Dendritic cell treated with granulocyte-macrophage colony-stimulating factor and Interleukin-4, amounts not matched to agents 40 ng/mL and 50 ng/mL, for 4 days (primary cell): ENCODE results near the gene RELN.

Source experiments
- H3K27ac Mint-ChIP-seq: one replicate; pipeline ENCODE4 v1.8.0; 2022; ENCODE audit warnings: mild to moderate bottlenecking, mixed read lengths
- H3K27me3 Mint-ChIP-seq: one replicate; pipeline ENCODE4 v1.8.0; 2022; ENCODE audit warnings: mild to moderate bottlenecking, mixed read lengths
- H3K36me3 Mint-ChIP-seq: one replicate; pipeline ENCODE4 v1.8.0; 2022; ENCODE audit warnings: low read depth, mixed read lengths
- H3K4me1 Mint-ChIP-seq: one replicate; pipeline ENCODE4 v1.8.0; 2022; ENCODE audit warnings: low read depth, mixed read lengths
- H3K4me3 Mint-ChIP-seq: one replicate; pipeline ENCODE4 v1.8.0; 2022; ENCODE audit warnings: mild to moderate bottlenecking, moderate library complexity, mixed read lengths
- H3K9me3 Mint-ChIP-seq: one replicate; pipeline ENCODE4 v1.8.0; 2022; ENCODE audit warnings: mixed read lengths
- intact Hi-C: fragments of 100-400 bp; cut with micrococcal nuclease; formaldehyde crosslinking; loops from one replicate; pipeline ENCODE4 v1.15.0; 2022

The RELN gene

GRCh38 chr7:103679151-103680132 lies 310.0 kb downstream of the RELN start:
- Mint-ChIP-seq H3K4me3 (no peak overlapping the region), H3K36me3 (no peaks in the 10 kb centered on the region), H3K27me3 (no peaks in the 10 kb centered on the region), H3K27ac (no peak overlapping the region), H3K9me3 (no peaks in the 10 kb centered on the region), H3K4me1 (no peaks in the 10 kb centered on the region)
- intact Hi-C loops, result no loop called here

DNA sequence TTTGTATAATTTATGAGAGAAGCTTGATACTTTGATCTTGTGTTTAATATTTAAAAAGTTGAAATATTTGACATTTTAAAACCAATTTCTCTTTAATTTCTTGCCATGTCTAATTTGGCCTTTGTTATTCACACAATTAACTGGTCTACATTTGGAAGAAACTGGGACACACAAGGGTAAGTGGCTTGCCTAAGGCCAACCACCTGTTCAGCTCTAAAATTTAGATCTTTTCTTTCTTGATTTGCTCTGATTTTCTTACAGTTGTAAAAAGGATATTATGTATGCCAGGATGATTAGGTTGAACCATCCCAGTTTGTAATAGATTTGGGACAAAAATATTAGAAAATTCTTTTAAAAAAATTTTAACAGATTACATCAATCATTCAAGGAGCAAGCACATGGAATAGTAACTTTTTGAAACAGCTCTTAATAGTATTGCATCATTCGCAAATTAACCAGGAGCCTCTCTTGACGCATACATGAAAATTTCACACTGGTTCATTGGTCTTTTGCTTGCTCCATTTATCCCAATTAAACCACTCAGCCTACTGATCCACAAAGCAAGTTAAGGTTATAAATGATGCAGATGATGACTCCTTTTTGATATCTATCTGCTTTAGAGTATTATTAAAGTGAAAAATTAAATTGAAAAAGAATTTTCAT lies 321.0 kb downstream of the RELN start:
- Mint-ChIP-seq H3K27ac (no peak overlapping the region), H3K36me3 (no peaks in the 10 kb centered on the region), H3K4me1 (no peaks in the 10 kb centered on the region), H3K9me3 (no peaks in the 10 kb centered on the region), H3K27me3 (no peaks in the 10 kb centered on the region), H3K4me3 (no peak overlapping the region)
- intact Hi-C loops, result no loop called here

- H3K27ac Mint-ChIP-seq, result no peak overlapping the region
- H3K9me3 Mint-ChIP-seq, result no peaks in the 10 kb centered on the region
- H3K4me3 Mint-ChIP-seq, result no peak overlapping the region
- no peaks in the 10 kb centered on the region for H3K4me1 Mint-ChIP-seq
- H3K36me3 Mint-ChIP-seq, result no peaks in the 10 kb centered on the region
- intact Hi-C loops, result no loop called here
- H3K27me3 Mint-ChIP-seq, result no peaks in the 10 kb centered on the region
Observed at GRCh38 chr7:103666326-103666725, 323.1 kb downstream of the RELN start.

GRCh38 chr7:103664577-103664976 lies 324.9 kb downstream of the RELN start:
- intact Hi-C loops, result no loop called here
- H3K4me3 Mint-ChIP-seq, result no peak overlapping the region
- no peaks in the 10 kb centered on the region for H3K36me3 Mint-ChIP-seq
- no peaks in the 10 kb centered on the region for H3K27me3 Mint-ChIP-seq
- no peak overlapping the region for H3K27ac Mint-ChIP-seq
- no peaks in the 10 kb centered on the region for H3K4me1 Mint-ChIP-seq
- H3K9me3 Mint-ChIP-seq, result no peaks in the 10 kb centered on the region

- Mint-ChIP-seq H3K36me3 (no peaks in the 10 kb centered on the region), H3K27me3 (no peaks in the 10 kb centered on the region), H3K9me3 (no peaks in the 10 kb centered on the region), H3K4me3 (no peak overlapping the region), H3K4me1 (no peaks in the 10 kb centered on the region), H3K27ac (no peak overlapping the region)
- intact Hi-C loops, result no loop called here
Observed at GRCh38 chr7:103660455-103661371, 328.7 kb downstream of the RELN start.

- H3K9me3 Mint-ChIP-seq, result no peaks in the 10 kb centered on the region
- H3K4me3 Mint-ChIP-seq, result no peak overlapping the region
- H3K27me3 Mint-ChIP-seq, result no peaks in the 10 kb centered on the region
- no peak overlapping the region for H3K27ac Mint-ChIP-seq
- intact Hi-C loops, result no loop called here
- no peaks in the 10 kb centered on the region for H3K4me1 Mint-ChIP-seq
- no peaks in the 10 kb centered on the region for H3K36me3 Mint-ChIP-seq
Observed at GRCh38 chr7:103658055-103659005, 331.1 kb downstream of the RELN start.

- H3K9me3 Mint-ChIP-seq, result no peaks in the 10 kb centered on the region
- H3K27me3 Mint-ChIP-seq, result no peaks in the 10 kb centered on the region
- H3K4me1 Mint-ChIP-seq, result no peaks in the 10 kb centered on the region
- H3K27ac Mint-ChIP-seq, result no peak overlapping the region
- intact Hi-C loops, result no loop called here
- H3K4me3 Mint-ChIP-seq, result no peak overlapping the region
- H3K36me3 Mint-ChIP-seq, result no peaks in the 10 kb centered on the region
Observed at GRCh38 chr7:103657474-103657894, 332.0 kb downstream of the RELN start.

DNA sequence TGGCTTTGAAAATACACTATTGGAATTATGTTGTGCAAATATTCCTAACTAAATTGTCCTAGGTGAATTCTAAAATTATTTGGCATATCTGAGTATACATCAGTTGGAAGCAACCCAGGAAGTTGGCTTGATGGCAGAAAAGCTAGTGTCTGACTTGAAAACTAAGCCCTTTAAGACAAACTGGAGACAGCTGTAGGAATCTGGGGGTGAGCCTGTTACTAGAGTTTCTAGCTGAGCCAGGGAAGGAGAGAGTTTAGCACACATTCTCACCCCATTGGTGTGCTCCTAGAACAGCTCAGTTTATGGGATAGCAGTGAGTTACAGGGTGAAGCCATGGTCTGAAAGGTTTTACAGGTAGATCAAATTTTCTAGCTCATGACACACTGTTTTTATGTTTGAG lies 333.2 kb downstream of the RELN start:
- no peak overlapping the region for H3K4me3 Mint-ChIP-seq

DNA sequence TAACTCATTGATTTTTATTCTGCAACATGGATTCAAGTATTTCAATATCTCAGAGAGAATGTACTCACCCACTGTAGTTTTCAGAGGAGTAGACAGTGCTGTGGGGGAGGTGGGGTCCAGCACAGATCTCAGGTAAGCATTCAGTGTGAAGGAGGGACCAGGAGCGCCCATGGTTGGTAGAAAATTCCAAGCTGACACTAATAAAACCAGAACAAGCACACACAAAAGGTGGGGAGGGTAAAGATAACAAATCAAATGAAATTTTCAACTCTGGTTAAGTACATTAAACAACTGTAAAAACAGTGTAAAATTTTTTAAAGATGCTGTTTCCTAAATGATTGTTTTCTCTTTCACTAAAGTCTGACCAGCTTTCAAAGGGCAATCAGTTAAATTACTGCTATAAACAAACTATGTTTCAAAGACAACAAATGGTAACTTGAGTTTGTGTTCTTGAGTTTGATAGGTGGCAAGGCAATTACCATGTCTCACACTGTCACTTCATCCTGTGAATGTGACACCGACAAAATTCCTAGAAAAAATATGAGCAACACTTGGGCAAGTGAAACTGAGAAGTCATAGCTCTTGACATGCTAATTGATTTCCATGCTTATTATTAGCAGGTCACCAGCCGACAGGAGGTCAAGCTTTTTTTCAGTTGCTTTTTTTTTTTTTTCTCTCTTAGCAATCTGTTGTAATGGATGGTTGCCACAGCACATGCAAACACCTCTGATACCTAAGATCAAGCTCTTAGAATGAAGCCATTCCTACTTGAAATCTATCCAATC lies 337.7 kb downstream of the RELN start:
- H3K27ac Mint-ChIP-seq, result no peak overlapping the region
- no peaks in the 10 kb centered on the region for H3K27me3 Mint-ChIP-seq
- intact Hi-C loops, result no loop called here
- H3K4me1 Mint-ChIP-seq, result no peaks in the 10 kb centered on the region
- H3K4me3 Mint-ChIP-seq, result no peak overlapping the region
- no peaks in the 10 kb centered on the region for H3K36me3 Mint-ChIP-seq
- peaks cover 20% of the 10 kb centered on the region for H3K9me3 Mint-ChIP-seq

More for the DNA sequence above, 333.2 kb downstream of the RELN start:
- intact Hi-C loops, result no loop called here
- Mint-ChIP-seq H3K9me3 (no peaks in the 10 kb centered on the region), H3K27me3 (no peaks in the 10 kb centered on the region), H3K4me1 (no peaks in the 10 kb centered on the region), H3K36me3 (no peaks in the 10 kb centered on the region), H3K27ac (no peak overlapping the region)

GRCh38 chr7:103649052-103649451 lies 340.4 kb downstream of the RELN start:
- no peaks in the 10 kb centered on the region for H3K36me3 Mint-ChIP-seq
- no peaks in the 10 kb centered on the region for H3K27me3 Mint-ChIP-seq
- no peak overlapping the region for H3K4me3 Mint-ChIP-seq
- H3K27ac Mint-ChIP-seq, result no peak overlapping the region
- peaks cover 42% of the 10 kb centered on the region for H3K9me3 Mint-ChIP-seq
- H3K4me1 Mint-ChIP-seq, result no peaks in the 10 kb centered on the region
- intact Hi-C loops, result no loop called here

GRCh38 chr7:103648135-103648534 lies 341.3 kb downstream of the RELN start:
- Mint-ChIP-seq H3K4me1 (no peaks in the 10 kb centered on the region), H3K4me3 (no peak overlapping the region), H3K9me3 (peaks cover 50% of the 10 kb centered on the region), H3K36me3 (no peaks in the 10 kb centered on the region), H3K27me3 (no peaks in the 10 kb centered on the region), H3K27ac (no peak overlapping the region)
- intact Hi-C loops, result no loop called here

GRCh38 chr7:103644319-103644718 lies 345.1 kb downstream of the RELN start:
- peaks cover 54% of the 10 kb centered on the region for H3K9me3 Mint-ChIP-seq
- H3K27me3 Mint-ChIP-seq, result no peaks in the 10 kb centered on the region
- H3K4me3 Mint-ChIP-seq, result no peak overlapping the region
- intact Hi-C loops, result no loop called here
- no peaks in the 10 kb centered on the region for H3K36me3 Mint-ChIP-seq
- no peak overlapping the region for H3K27ac Mint-ChIP-seq
- no peaks in the 10 kb centered on the region for H3K4me1 Mint-ChIP-seq
